ENCODE data around the gene ISLR.
A peak's percentile ranks its signal among the peaks of the same experiment; 100 is the strongest.

Gene ISLR

DNA sequence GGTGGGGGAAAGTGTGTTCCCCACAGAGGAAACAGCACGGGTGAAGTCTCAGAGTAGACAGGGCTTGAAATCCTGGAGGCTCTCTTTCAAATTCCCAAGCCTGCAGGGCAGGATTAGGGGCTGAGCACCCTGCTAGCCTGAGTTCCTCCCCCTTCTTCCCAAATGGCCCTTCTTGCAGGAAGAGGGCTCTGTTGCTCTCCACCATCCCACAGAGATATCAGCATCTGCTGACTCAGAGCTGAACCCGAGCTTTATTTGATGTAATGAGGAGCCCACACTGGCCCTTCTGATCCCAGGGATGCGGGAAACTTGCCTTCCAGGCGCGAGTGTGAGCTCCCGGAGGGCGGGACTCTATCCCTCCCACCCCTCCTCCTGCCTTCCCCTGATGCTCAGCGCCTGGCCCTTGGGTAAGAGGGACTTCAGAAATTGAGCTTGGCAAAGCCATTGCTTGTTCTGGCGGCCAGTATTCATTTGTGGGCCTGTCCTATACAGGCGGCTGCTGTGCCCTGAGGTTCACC is 30.5 kb downstream of the ISLR start (continued):
- TF ChIP-seq PRDM2 (tag by site-specific recombination; IDR thresholded peaks at IDR 0.05; ENCODE audit: borderline replicate concordance), result no peak
- no peak for TF ChIP-seq ZNF24 (tag by site-specific recombination; IDR thresholded peaks at IDR 0.05)
- peak; percentile 41 for TF ChIP-seq ZBTB20 (tag by site-specific recombination; IDR thresholded peaks at IDR 0.05)
- TF ChIP-seq, protein P1, sequence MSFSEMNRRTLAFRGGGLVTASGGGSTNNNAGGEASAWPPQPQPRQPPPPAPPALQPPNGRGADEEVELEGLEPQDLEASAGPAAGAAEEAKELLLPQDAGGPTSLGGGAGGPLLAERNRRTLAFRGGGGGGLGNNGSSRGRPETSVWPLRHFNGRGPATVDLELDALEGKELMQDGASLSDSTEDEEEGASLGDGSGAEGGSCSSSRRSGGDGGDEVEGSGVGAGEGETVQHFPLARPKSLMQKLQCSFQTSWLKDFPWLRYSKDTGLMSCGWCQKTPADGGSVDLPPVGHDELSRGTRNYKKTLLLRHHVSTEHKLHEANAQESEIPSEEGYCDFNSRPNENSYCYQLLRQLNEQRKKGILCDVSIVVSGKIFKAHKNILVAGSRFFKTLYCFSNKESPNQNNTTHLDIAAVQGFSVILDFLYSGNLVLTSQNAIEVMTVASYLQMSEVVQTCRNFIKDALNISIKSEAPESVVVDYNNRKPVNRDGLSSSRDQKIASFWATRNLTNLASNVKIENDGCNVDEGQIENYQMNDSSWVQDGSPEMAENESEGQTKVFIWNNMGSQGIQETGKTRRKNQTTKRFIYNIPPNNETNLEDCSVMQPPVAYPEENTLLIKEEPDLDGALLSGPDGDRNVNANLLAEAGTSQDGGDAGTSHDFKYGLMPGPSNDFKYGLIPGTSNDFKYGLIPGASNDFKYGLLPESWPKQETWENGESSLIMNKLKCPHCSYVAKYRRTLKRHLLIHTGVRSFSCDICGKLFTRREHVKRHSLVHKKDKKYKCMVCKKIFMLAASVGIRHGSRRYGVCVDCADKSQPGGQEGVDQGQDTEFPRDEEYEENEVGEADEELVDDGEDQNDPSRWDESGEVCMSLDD (tag by site-specific recombination; IDR thresholded peaks at IDR 0.05), result no peak
- TF ChIP-seq, protein P2, sequence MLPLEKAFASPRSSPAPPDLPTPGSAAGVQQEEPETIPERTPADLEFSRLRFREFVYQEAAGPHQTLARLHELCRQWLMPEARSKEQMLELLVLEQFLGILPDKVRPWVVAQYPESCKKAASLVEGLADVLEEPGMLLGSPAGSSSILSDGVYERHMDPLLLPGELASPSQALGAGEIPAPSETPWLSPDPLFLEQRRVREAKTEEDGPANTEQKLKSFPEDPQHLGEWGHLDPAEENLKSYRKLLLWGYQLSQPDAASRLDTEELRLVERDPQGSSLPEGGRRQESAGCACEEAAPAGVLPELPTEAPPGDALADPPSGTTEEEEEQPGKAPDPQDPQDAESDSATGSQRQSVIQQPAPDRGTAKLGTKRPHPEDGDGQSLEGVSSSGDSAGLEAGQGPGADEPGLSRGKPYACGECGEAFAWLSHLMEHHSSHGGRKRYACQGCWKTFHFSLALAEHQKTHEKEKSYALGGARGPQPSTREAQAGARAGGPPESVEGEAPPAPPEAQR (tag by site-specific recombination; IDR thresholded peaks at IDR 0.05), result no peak
- TF ChIP-seq, protein P3, sequence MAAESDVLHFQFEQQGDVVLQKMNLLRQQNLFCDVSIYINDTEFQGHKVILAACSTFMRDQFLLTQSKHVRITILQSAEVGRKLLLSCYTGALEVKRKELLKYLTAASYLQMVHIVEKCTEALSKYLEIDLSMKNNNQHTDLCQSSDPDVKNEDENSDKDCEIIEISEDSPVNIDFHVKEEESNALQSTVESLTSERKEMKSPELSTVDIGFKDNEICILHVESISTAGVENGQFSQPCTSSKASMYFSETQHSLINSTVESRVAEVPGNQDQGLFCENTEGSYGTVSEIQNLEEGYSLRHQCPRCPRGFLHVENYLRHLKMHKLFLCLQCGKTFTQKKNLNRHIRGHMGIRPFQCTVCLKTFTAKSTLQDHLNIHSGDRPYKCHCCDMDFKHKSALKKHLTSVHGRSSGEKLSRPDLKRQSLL (tag by site-specific recombination; IDR thresholded peaks at IDR 0.05), result no peak
- TF ChIP-seq ZNF175 (tag by site-specific recombination; IDR thresholded peaks at IDR 0.05), result no peak
- TF ChIP-seq ZNF366 (tag by site-specific recombination; conservative IDR thresholded peaks at IDR 0.05), result no peak
- no peak for TF ChIP-seq TSHZ1 (tag by site-specific recombination; IDR thresholded peaks at IDR 0.05; ENCODE audit: borderline replicate concordance)
- TF ChIP-seq BCL11B (tag by site-specific recombination; IDR thresholded peaks at IDR 0.05; ENCODE audit: low read depth), result no peak
- peak; percentile 88 for TF ChIP-seq EGR2 (tag by site-specific recombination; IDR thresholded peaks at IDR 0.05; ENCODE audit: low read depth)
- TF ChIP-seq GFI1B (tag by site-specific recombination; IDR thresholded peaks at IDR 0.05), result no peak
- no peak for TF ChIP-seq PRDM1 (tag by site-specific recombination; IDR thresholded peaks at IDR 0.05)
- TF ChIP-seq, protein P4, sequence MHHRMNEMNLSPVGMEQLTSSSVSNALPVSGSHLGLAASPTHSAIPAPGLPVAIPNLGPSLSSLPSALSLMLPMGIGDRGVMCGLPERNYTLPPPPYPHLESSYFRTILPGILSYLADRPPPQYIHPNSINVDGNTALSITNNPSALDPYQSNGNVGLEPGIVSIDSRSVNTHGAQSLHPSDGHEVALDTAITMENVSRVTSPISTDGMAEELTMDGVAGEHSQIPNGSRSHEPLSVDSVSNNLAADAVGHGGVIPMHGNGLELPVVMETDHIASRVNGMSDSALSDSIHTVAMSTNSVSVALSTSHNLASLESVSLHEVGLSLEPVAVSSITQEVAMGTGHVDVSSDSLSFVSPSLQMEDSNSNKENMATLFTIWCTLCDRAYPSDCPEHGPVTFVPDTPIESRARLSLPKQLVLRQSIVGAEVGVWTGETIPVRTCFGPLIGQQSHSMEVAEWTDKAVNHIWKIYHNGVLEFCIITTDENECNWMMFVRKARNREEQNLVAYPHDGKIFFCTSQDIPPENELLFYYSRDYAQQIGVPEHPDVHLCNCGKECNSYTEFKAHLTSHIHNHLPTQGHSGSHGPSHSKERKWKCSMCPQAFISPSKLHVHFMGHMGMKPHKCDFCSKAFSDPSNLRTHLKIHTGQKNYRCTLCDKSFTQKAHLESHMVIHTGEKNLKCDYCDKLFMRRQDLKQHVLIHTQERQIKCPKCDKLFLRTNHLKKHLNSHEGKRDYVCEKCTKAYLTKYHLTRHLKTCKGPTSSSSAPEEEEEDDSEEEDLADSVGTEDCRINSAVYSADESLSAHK (tag by site-specific recombination; IDR thresholded peaks at IDR 0.05), result no peak
- TF ChIP-seq, protein P5, sequence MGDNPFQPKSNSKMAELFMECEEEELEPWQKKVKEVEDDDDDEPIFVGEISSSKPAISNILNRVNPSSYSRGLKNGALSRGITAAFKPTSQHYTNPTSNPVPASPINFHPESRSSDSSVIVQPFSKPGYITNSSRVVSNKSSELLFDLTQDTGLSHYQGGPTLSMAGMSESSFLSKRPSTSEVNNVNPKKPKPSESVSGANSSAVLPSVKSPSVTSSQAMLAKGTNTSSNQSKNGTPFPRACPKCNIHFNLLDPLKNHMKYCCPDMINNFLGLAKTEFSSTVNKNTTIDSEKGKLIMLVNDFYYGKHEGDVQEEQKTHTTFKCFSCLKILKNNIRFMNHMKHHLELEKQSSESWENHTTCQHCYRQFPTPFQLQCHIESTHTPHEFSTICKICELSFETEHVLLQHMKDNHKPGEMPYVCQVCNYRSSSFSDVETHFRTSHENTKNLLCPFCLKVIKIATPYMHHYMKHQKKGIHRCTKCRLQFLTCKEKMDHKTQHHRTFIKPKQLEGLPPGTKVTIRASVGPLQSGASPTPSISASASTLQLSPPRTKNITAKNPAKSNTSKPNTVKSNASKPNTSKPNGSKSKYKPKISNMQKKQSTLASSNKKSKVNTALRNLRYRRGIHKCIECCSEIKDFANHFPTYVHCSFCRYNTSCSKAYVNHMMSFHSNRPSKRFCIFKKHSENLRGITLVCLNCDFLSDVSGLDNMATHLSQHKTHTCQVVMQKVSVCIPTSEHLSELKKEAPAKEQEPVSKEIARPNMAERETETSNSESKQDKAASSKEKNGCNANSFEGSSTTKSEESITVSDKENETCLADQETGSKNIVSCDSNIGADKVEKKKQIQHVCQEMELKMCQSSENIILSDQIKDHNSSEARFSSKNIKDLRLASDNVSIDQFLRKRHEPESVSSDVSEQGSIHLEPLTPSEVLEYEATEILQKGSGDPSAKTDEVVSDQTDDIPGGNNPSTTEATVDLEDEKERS (tag by site-specific recombination; IDR thresholded peaks at IDR 0.05), result no peak
- no peak for TF ChIP-seq ZNF555 (tag by site-specific recombination; conservative IDR thresholded peaks at IDR 0.05)

All from HEK293 (cell line).